Measurements from ENCODE around the gene CZIB.

Gene CZIB

DNA sequence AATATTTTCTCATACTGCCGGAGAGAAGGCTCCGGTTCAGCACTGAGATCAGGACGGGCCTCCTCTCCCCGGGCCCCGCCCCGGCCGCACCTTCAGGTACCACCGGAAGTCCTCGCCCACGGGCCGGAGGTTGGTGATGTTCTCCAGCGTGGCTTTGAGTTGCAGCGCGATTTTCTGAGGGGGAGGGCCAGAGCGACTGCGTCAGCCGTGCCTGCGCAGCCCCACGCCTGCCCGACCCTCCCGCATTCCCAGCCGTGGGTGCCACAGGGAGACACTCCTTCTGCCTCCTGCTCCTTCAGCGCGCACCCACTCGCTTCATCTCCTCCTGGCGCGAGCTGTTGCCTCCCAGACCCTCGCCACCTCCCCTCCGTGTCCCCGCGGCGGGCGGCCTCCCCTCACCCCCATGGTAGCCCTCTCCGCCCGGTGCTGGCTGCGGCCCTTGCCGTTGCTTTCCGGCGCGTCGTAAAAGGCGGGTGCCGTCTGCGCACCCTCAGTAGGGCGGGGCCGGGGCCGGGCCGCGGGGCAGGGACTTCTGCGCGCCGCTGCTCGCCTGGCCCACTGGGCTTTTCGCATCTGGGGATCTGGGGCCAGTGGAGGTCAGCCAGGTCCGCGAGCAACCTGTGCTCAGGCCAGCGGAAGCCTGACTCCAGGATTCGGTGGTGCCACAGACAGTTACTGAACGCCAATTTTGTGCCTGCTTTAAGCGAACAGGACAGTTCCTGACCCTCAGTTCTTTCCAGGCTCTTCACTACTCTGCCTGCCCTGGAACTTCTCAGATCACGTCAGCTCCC lies at the start of gene CZIB:
CZIB (minus strand) TSS at position 464 of the 791 bp plus-strand sequence; CDS start at position 405, 59 bp downstream.
- Histone ChIP-seq H3K9ac (ENCODE audit: low read depth, low read length) (peak within 1 kb of the TSS; percentile 77), H4K20me1 (ENCODE audit: insufficient read depth, low read length) (no peaks in the 10 kb centered on the region), H3K27ac (ENCODE audit: low read length) (peak within 1 kb of the TSS; percentile 94), H3K79me2 (ENCODE audit: insufficient read depth, low read length) (peaks cover 25% of the 10 kb centered on the region), H2AFZ (ENCODE audit: low read depth, low read length) (peak within 1 kb of the TSS; percentile 85), H3K4me3 (ENCODE audit: low read depth in 1 of 2, low read length in 2 of 2) (peak within 1 kb of the TSS; percentile 52 to 95), H3K9me3 (ENCODE audit: insufficient read depth, low read length, severe bottlenecking) (no peaks in the 10 kb centered on the region), H3K36me3 (ENCODE audit: insufficient read depth, low read length) (peaks cover 34% of the 10 kb centered on the region), H3K4me2 (ENCODE audit: insufficient read depth, low read length) (peak within 1 kb of the TSS; percentile 90), H3K4me1 (ENCODE audit: insufficient read depth, low read length) (peaks cover 26% of the 10 kb centered on the region), H3K27me3 (ENCODE audit: insufficient read depth, low read length, poor library complexity) (no peaks in the 10 kb centered on the region)
- DNase-seq = peak; percentile 91
- ATAC-seq (ENCODE audit: insufficient read depth, low read depth) = peak; percentile 93
- no peak for TF ChIP-seq EZH2 (IDR thresholded peaks at IDR 0.05; ENCODE audit: borderline replicate concordance, low read depth, low read length, severe bottlenecking)
- TF ChIP-seq, protein P1, sequence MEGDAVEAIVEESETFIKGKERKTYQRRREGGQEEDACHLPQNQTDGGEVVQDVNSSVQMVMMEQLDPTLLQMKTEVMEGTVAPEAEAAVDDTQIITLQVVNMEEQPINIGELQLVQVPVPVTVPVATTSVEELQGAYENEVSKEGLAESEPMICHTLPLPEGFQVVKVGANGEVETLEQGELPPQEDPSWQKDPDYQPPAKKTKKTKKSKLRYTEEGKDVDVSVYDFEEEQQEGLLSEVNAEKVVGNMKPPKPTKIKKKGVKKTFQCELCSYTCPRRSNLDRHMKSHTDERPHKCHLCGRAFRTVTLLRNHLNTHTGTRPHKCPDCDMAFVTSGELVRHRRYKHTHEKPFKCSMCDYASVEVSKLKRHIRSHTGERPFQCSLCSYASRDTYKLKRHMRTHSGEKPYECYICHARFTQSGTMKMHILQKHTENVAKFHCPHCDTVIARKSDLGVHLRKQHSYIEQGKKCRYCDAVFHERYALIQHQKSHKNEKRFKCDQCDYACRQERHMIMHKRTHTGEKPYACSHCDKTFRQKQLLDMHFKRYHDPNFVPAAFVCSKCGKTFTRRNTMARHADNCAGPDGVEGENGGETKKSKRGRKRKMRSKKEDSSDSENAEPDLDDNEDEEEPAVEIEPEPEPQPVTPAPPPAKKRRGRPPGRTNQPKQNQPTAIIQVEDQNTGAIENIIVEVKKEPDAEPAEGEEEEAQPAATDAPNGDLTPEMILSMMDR (IDR thresholded peaks at IDR 0.05; ENCODE audit: borderline replicate concordance, extremely low read depth, low read length, poor library complexity, severe bottlenecking) = no peak

DNA sequence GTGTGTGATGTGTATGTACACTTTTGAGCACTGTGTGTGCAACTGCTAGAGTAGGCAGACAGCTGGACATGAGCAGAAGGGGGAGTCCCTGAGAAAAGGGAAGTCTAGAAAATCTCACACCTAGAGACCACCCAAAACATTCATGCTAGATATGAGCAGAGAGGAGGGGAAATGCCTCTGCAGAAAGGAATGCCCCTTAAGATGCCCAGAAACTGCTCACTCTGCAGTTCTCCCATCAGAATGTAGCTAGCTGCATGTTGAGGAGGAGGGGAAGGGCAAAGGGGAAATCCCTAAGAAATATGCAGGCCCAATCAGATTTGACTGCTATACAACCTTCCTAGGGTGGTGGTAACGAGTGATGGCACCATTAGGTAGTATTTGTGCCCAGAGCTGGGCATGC lies 49.7 kb upstream of the CZIB start:
- no peak for DNase-seq
- no peaks in the 10 kb centered on the region for H3K4me1 ChIP-seq (ENCODE audit: insufficient read depth, low read length)

DNA sequence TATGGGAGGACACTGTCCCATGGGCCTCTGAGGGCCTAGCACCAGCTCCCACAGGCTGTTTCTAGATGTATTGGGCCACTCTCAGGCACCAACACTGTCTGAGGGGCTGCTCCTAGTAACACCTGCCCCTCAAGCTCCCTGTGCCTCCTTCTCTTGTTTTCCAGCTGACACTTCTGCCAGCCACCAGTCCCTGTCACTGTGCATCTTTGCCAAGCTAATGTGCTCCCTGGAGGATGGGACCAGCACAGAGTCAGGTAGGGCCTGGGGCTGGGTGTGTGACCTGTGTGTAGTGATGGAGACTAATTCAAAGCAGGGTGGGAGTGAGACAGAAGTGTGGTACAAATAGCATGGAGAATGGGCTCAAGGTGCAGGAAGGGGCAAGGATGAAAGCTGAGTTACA lies 47.3 kb upstream of the CZIB start:
- ATAC-seq (ENCODE audit: insufficient read depth, low read depth) (no peak), DNase-seq (no peak)
- Histone ChIP-seq H3K9ac (ENCODE audit: low read depth, low read length) (no peak overlapping the region), H3K27ac (ENCODE audit: low read length) (no peak overlapping the region), H3K4me3 (ENCODE audit: low read depth in 1 of 2, low read length in 2 of 2) (no peak overlapping the region), H4K20me1 (ENCODE audit: insufficient read depth, low read length) (peaks cover 23% of the 10 kb centered on the region; the same call in 1 of the 2 replicates), H3K4me2 (ENCODE audit: insufficient read depth, low read length) (no peak overlapping the region), H3K27me3 (ENCODE audit: insufficient read depth, low read length, poor library complexity) (no peaks in the 10 kb centered on the region), H3K9me3 (ENCODE audit: insufficient read depth, low read length, severe bottlenecking) (no peaks in the 10 kb centered on the region), H2AFZ (ENCODE audit: low read depth, low read length) (no peak overlapping the region), H3K4me1 (ENCODE audit: insufficient read depth, low read length) (no peaks in the 10 kb centered on the region), H3K79me2 (ENCODE audit: insufficient read depth, low read length) (no peaks in the 10 kb centered on the region), H3K36me3 (ENCODE audit: insufficient read depth, low read length) (peaks cover 97% of the 10 kb centered on the region)
- TF ChIP-seq, protein P1 (IDR thresholded peaks at IDR 0.05; ENCODE audit: borderline replicate concordance, extremely low read depth, low read length, poor library complexity, severe bottlenecking) = no peak
- no peak for TF ChIP-seq EZH2 (IDR thresholded peaks at IDR 0.05; ENCODE audit: borderline replicate concordance, low read depth, low read length, severe bottlenecking)

More for the DNA sequence above, 49.7 kb upstream of the CZIB start:
- H3K79me2 ChIP-seq (ENCODE audit: insufficient read depth, low read length) = no peaks in the 10 kb centered on the region
- H3K4me2 ChIP-seq (ENCODE audit: insufficient read depth, low read length) = no peak overlapping the region
- no peak overlapping the region for H2AFZ ChIP-seq (ENCODE audit: low read depth, low read length)
- H3K27ac ChIP-seq (ENCODE audit: low read length) = no peak overlapping the region
- H4K20me1 ChIP-seq (ENCODE audit: insufficient read depth, low read length) = peaks cover 26% of the 10 kb centered on the region
- ATAC-seq (ENCODE audit: insufficient read depth, low read depth) = no peak
- TF ChIP-seq EZH2 (IDR thresholded peaks at IDR 0.05; ENCODE audit: borderline replicate concordance, low read depth, low read length, severe bottlenecking) = no peak
- TF ChIP-seq, protein P1 (IDR thresholded peaks at IDR 0.05; ENCODE audit: borderline replicate concordance, extremely low read depth, low read length, poor library complexity, severe bottlenecking) = no peak
- H3K9ac ChIP-seq (ENCODE audit: low read depth, low read length) = no peak overlapping the region
- no peak overlapping the region for H3K4me3 ChIP-seq (ENCODE audit: low read depth in 1 of 2, low read length in 2 of 2)
- H3K9me3 ChIP-seq (ENCODE audit: insufficient read depth, low read length, severe bottlenecking) = no peaks in the 10 kb centered on the region
- H3K27me3 ChIP-seq (ENCODE audit: insufficient read depth, low read length, poor library complexity) = no peaks in the 10 kb centered on the region
- peaks cover 97% of the 10 kb centered on the region for H3K36me3 ChIP-seq (ENCODE audit: insufficient read depth, low read length)
